H1 (cell line): ENCODE measurements around the gene SEC31A. TPM values are rescaled to one million over a fixed set of nuclear protein-coding genes. Genes with fewer than 3 reads are reported as not detected.
"Not testable (repeated sequence)": the region's sequence is repeated elsewhere in the genome, so short reads cannot be mapped to it uniquely, and the experiment has no call there.

ENCODE experiments used
- CTCF ChIA-PET: fragments of 300-600 bp; sonication (Branson Sonifier 250); formaldehyde crosslinking; loops from one replicate; lab custom pipeline; 2021; ENCODE audit not compliant: partially characterized antibody; lab: Charles Lee
- POLR2A ChIA-PET: fragments of 300-600 bp; sonication (Branson Sonifier 250); formaldehyde crosslinking; loops from one replicate; lab custom pipeline; 2021; ENCODE audit warnings: inconsistent platforms; ENCODE audit not compliant: partially characterized antibody; lab: Charles Lee
- DNase-seq, 2 experiments: peaks; one replicate each; pipeline versions ENCODE4 v3.0.0 to v3.0.0-alpha.2; 2010 to 2022; ENCODE audit warnings: low spot score in 2 of 2, low read depth in 1 of 2, mixed read lengths in 1 of 2
- FAIRE-seq: peaks from 2 replicates; lab custom pipeline; 2011; peaks lifted over from hg19 to GRCh38; lab: Jason Lieb, UNC
- H2AFZ ChIP-seq: 2 replicates; pipeline ENCODE4 v1.8.1; 2012; ENCODE audit warnings: low read length, inconsistent platforms
- H2AK5ac ChIP-seq: 2 replicates; pipeline ENCODE4 v1.6.1; 2013; ENCODE audit warnings: low read depth, low read length
- H2BK120ac ChIP-seq: replicated peaks from 2 replicates; pipeline ENCODE3; 2013; ENCODE audit warnings: low read depth, low read length, inconsistent platforms
- H2BK12ac ChIP-seq: 2 replicates; pipeline ENCODE4 v1.6.1; 2013; ENCODE audit warnings: low read depth, low read length
- H2BK15ac ChIP-seq: 2 replicates; pipeline ENCODE4 v1.6.1; 2013; ENCODE audit warnings: low read length
- H2BK20ac ChIP-seq: 2 replicates; pipeline ENCODE4 v1.6.1; 2013; ENCODE audit warnings: low read length
- H2BK5ac ChIP-seq: 2 replicates; pipeline ENCODE4 v1.6.1; 2013; ENCODE audit warnings: low read depth, low read length
- H3K14ac ChIP-seq: 2 replicates; pipeline ENCODE4 v1.6.1; 2013; ENCODE audit warnings: inconsistent platforms; ENCODE audit not compliant: insufficient read length
- H3K18ac ChIP-seq: 2 replicates; pipeline ENCODE4 v1.6.1; 2013; ENCODE audit warnings: low read length; ENCODE audit errors: extremely low read depth
- H3K23ac ChIP-seq: 2 replicates; pipeline ENCODE4 v1.6.1; 2013; ENCODE audit warnings: inconsistent platforms; ENCODE audit not compliant: insufficient read length
- H3K23me2 ChIP-seq: 2 replicates; pipeline ENCODE4 v1.6.1; 2013; ENCODE audit warnings: low read depth, low read length
- H3K27ac ChIP-seq: 2 replicates; pipeline ENCODE4 v1.6.1; 2011; ENCODE audit warnings: low read depth, low read length, inconsistent platforms
- H3K27me3 ChIP-seq, 4 experiments: replicated peaks in 1 of 4; 1 replicate in 1 of 4; 2 replicates in 3 of 4; pipeline versions ENCODE4 v1.6.1 to v1.8.1; 2011 to 2013; ENCODE audit warnings: low read length in 3 of 4, mild to moderate bottlenecking in 3 of 4, inconsistent platforms in 2 of 4, mixed read lengths in 2 of 4, moderate library complexity in 1 of 4; ENCODE audit not compliant: control insufficient read depth in 3 of 4, insufficient read depth in 3 of 4; ENCODE audit errors: extremely low read depth in 1 of 4
- H3K36me3 ChIP-seq, 4 experiments: 2 replicates each; pipeline versions ENCODE4 v1.6.1 to v1.8.1; 2011 to 2013; ENCODE audit warnings: mild to moderate bottlenecking in 4 of 4, low read length in 3 of 4, moderate library complexity in 2 of 4, control low read depth in 1 of 4, inconsistent platforms in 1 of 4; ENCODE audit not compliant: insufficient read depth in 4 of 4, control insufficient read depth in 2 of 4
- H3K4ac ChIP-seq: replicated peaks from 2 replicates; pipeline ENCODE3; 2013; ENCODE audit warnings: low read length, low read depth, mixed read lengths, inconsistent platforms; ENCODE audit not compliant: insufficient read length
- H3K4me1 ChIP-seq, 4 experiments: replicated peaks in 1 of 4; 1 replicate in 1 of 4; 2 replicates in 3 of 4; pipeline versions ENCODE4 v1.6.1 to v1.8.1; 2011 to 2013; ENCODE audit warnings: low read length in 3 of 4, inconsistent platforms in 2 of 4, mixed read lengths in 1 of 4; ENCODE audit not compliant: insufficient read depth in 4 of 4, control insufficient read depth in 3 of 4
- H3K4me2 ChIP-seq, 2 experiments: 2 replicates each; pipeline versions ENCODE4 v1.6.1 to v1.8.1; 2011 to 2013; ENCODE audit warnings: low read depth in 2 of 2, low read length in 2 of 2, control low read depth in 1 of 2, inconsistent platforms in 1 of 2, mild to moderate bottlenecking in 1 of 2; ENCODE audit not compliant: insufficient read depth in 1 of 2
- H3K4me3 ChIP-seq, 4 experiments: fragments of 200-600, 300-600 bp in 1 of 4; sonication (generic), shearing (Covaris generic), sonication (Bioruptor Twin) in 1 of 4; 2 replicates each; pipeline versions ENCODE4 v1.5.1 to v1.8.1; 2011 to 2016; ENCODE audit warnings: low read length in 4 of 4, low read depth in 3 of 4, control low read depth in 2 of 4, inconsistent platforms in 2 of 4, mild to moderate bottlenecking in 2 of 4, mixed read lengths in 1 of 4, moderate library complexity in 1 of 4; ENCODE audit not compliant: insufficient read depth in 2 of 4; ENCODE audit errors: extremely low read depth in 1 of 4
- H3K56ac ChIP-seq: replicated peaks from 2 replicates; pipeline ENCODE3; 2013; ENCODE audit warnings: low read depth, mild to moderate bottlenecking, mixed read lengths, low read length, inconsistent platforms; ENCODE audit not compliant: insufficient read length
- H3K79me1 ChIP-seq: 2 replicates; pipeline ENCODE4 v1.6.1; 2013; ENCODE audit warnings: low read depth, low read length, control low read depth
- H3K79me2 ChIP-seq, 2 experiments: 2 replicates each; pipeline versions ENCODE4 v1.6.1 to v1.8.1; 2012 to 2013; ENCODE audit warnings: low read length in 2 of 2, mild to moderate bottlenecking in 2 of 2, inconsistent platforms in 1 of 2; ENCODE audit not compliant: insufficient read depth in 2 of 2, control insufficient read depth in 1 of 2
- H3K9ac ChIP-seq, 4 experiments: replicated peaks in 1 of 4; 1 replicate in 1 of 4; 2 replicates in 3 of 4; pipeline versions ENCODE4 v1.6.1 to v1.8.1; 2011 to 2013; ENCODE audit warnings: low read depth in 3 of 4, low read length in 3 of 4, control low read depth in 2 of 4, mild to moderate bottlenecking in 2 of 4, moderate library complexity in 2 of 4, inconsistent platforms in 1 of 4; ENCODE audit errors: extremely low read depth in 1 of 4
- H3K9me3 ChIP-seq, 2 experiments: 2 replicates each; pipeline versions ENCODE4 v1.6.1 to v1.8.1; 2012 to 2013; ENCODE audit warnings: mild to moderate bottlenecking in 2 of 2, moderate library complexity in 2 of 2, control low read depth in 1 of 2, inconsistent platforms in 1 of 2, low read depth in 1 of 2, low read length in 1 of 2, mixed read lengths in 1 of 2; ENCODE audit not compliant: insufficient read depth in 2 of 2
- H4K20me1 ChIP-seq, 2 experiments: replicated peaks in 1 of 2; 2 replicates each; pipeline versions ENCODE3 to v1.8.1; 2011 to 2013; ENCODE audit warnings: inconsistent platforms in 2 of 2, low read length in 2 of 2, mild to moderate bottlenecking in 1 of 2; ENCODE audit not compliant: insufficient read depth in 2 of 2, control insufficient read depth in 1 of 2
- H4K5ac ChIP-seq: 2 replicates; pipeline ENCODE4 v1.6.1; 2013; ENCODE audit warnings: low read length, low read depth, mixed read lengths, inconsistent platforms; ENCODE audit not compliant: insufficient read length
- H4K8ac ChIP-seq: 2 replicates; pipeline ENCODE4 v1.8.0; 2013; ENCODE audit warnings: mild to moderate bottlenecking, moderate library complexity, low read length, inconsistent platforms; ENCODE audit not compliant: insufficient read depth; ENCODE audit errors: extremely low read depth
- H4K91ac ChIP-seq: replicated peaks from 2 replicates; pipeline ENCODE3; 2013; ENCODE audit warnings: low read length, mixed read lengths, inconsistent platforms; ENCODE audit not compliant: insufficient read length
- WGBS, 2 experiments: shearing (Covaris generic) in 1 of 2; methylation state at CpG; one replicate each; pipeline versions ENCODE4 v1.1.6 to v1.1.7; 2013 to 2015; ENCODE audit warnings: low lambda C conversion rate in 2 of 2, mixed read lengths in 2 of 2, inconsistent platforms in 1 of 2, low coverage in 1 of 2, missing lambda C conversion rate in 1 of 2; ENCODE audit not compliant: insufficient replicate concordance in 2 of 2, insufficient coverage in 1 of 2, insufficient read length in 1 of 2; ENCODE audit errors: extremely low coverage in 1 of 2, missing lambda C conversion rate in 1 of 2; 5-methylcytosine and 5-hydroxymethylcytosine counted together
- polyA plus RNA-seq, 7 experiments: library from polyadenylated mRNA; depleted of rRNA in 3 of 7; stranded (reverse) in 5 of 7; unstranded in 2 of 7; fragments of >200 nt in 5 of 7; fragments of 200-250 nt in 2 of 7; gene quantifications; 1 replicate in 5 of 7; 2 replicates in 1 of 7; 4 replicates in 1 of 7; pipeline versions ENCODE4 v1.2.1 to v1.2.3, GENCODE V29; 2011 to 2013; ENCODE audit warnings: missing spikeins in 2 of 7, mixed read lengths in 2 of 7
- total RNA-seq: library from RNA; stranded (reverse); fragmentation: NEBNext Ultra II Directional; extraction: Animal tissue kit (Norgen Biotek cat#: 25700); gene quantifications from 2 replicates; pipeline ENCODE4 v1.2.1, GENCODE V29; 2021

SEC31A gene
- total and polyA plus RNA-seq, 2 of the 8 experiments (the other 6 are each of a cell fraction or from before 2014, with no cell fraction given): 112 to 125 TPM

GRCh38 chr4:82913968-82914367 lies 23.0 kb upstream of the SEC31A start:
- not testable (repeated sequence) for H4K20me1 ChIP-seq, FAIRE-seq, H3K27ac ChIP-seq, H3K4me1 ChIP-seq, H4K5ac ChIP-seq, H4K91ac ChIP-seq, H2BK15ac ChIP-seq, H3K79me2 ChIP-seq, H3K4ac ChIP-seq, H2AK5ac ChIP-seq, H3K9ac ChIP-seq, DNase-seq, H2AFZ ChIP-seq, H3K56ac ChIP-seq, H3K4me3 ChIP-seq, H2BK20ac ChIP-seq, H3K27me3 ChIP-seq, H4K8ac ChIP-seq, H3K23me2 ChIP-seq, H3K79me1 ChIP-seq, H3K18ac ChIP-seq, H3K4me2 ChIP-seq, H2BK5ac ChIP-seq, H3K14ac ChIP-seq, H3K9me3 ChIP-seq, H2BK12ac ChIP-seq, H2BK120ac ChIP-seq, H3K23ac ChIP-seq
- 91% methylated on average over 2 of the region's 2 CpGs; no CpG with 5 or more reads in 1 of the 2 experiments for WGBS, 2 experiments
- H3K36me3 ChIP-seq: peaks cover 7 to 40% (median 12%) of the 10 kb centered on the region in 4 experiments
- ChIA-PET CTCF (interaction anchor here (1.4 kb wide), 1 partner anchor 10 kb away, joined by 3 read pairs; no protein-coding TSS in a partner anchor), POLR2A (interaction anchor here (0.7 to 1.1 kb wide), 3 partner anchors 13 to 74 kb away, joined by 3 read pairs; partner anchors contain the start of gene THAP9)
